Glutamatergic neuron (in vitro differentiated cells): ENCODE measurements around the gene ZNF532. TPM values are rescaled to one million over a fixed set of nuclear protein-coding genes. Genes with fewer than 3 reads are reported as not detected.

Experiments used
- DNase-seq: peaks from one replicate; pipeline ENCODE4 v3.0.0; 2022
- H3K27ac Mint-ChIP-seq: one replicate; pipeline ENCODE4 v1.8.0; 2020; ENCODE audit warnings: mild to moderate bottlenecking, mixed read lengths, inconsistent platforms; ENCODE audit not compliant: unreplicated experiment
- H3K27me3 Mint-ChIP-seq: one replicate; pipeline ENCODE4 v1.8.0; 2020; ENCODE audit warnings: mild to moderate bottlenecking, moderate library complexity, mixed read lengths, inconsistent platforms; ENCODE audit not compliant: unreplicated experiment
- H3K36me3 Mint-ChIP-seq: one replicate; pipeline ENCODE4 v1.8.0; 2020; ENCODE audit warnings: mild to moderate bottlenecking, mixed read lengths, inconsistent platforms; ENCODE audit not compliant: unreplicated experiment
- H3K4me1 Mint-ChIP-seq: one replicate; pipeline ENCODE4 v1.8.0; 2020; ENCODE audit warnings: mild to moderate bottlenecking, low read depth, mixed read lengths, inconsistent platforms; ENCODE audit not compliant: unreplicated experiment
- H3K4me3 Mint-ChIP-seq: one replicate; pipeline ENCODE4 v1.8.0; 2020; ENCODE audit warnings: mild to moderate bottlenecking, mixed read lengths, inconsistent platforms; ENCODE audit not compliant: unreplicated experiment
- H3K9me3 Mint-ChIP-seq: one replicate; pipeline ENCODE4 v1.8.0; 2020; ENCODE audit warnings: mild to moderate bottlenecking, moderate library complexity, mixed read lengths, inconsistent platforms; ENCODE audit not compliant: unreplicated experiment
- total RNA-seq: library from RNA; stranded (reverse); fragmentation: NEBNext Ultra II Directional; extraction: Animal tissue kit (Norgen Biotek cat#: 25700); gene quantifications from one replicate; pipeline ENCODE4 v1.2.1, GENCODE V29; 2021; ENCODE audit not compliant: unreplicated experiment
- TF ChIP-seq, protein P1 (sequence below): fragments of 200-600 bp; sonication (generic); IDR thresholded peaks from one replicate; pipeline ENCODE4 v1.5.0; 2021; ENCODE audit not compliant: partially characterized antibody, unreplicated experiment

The ZNF532 gene
- total RNA-seq, 1 donor from 2014 or later = 217 TPM

- H3K4me1 Mint-ChIP-seq = peaks cover 46% of the 10 kb centered on the region
- peaks cover 7% of the 10 kb centered on the region for H3K9me3 Mint-ChIP-seq
- TF ChIP-seq, protein P1, sequence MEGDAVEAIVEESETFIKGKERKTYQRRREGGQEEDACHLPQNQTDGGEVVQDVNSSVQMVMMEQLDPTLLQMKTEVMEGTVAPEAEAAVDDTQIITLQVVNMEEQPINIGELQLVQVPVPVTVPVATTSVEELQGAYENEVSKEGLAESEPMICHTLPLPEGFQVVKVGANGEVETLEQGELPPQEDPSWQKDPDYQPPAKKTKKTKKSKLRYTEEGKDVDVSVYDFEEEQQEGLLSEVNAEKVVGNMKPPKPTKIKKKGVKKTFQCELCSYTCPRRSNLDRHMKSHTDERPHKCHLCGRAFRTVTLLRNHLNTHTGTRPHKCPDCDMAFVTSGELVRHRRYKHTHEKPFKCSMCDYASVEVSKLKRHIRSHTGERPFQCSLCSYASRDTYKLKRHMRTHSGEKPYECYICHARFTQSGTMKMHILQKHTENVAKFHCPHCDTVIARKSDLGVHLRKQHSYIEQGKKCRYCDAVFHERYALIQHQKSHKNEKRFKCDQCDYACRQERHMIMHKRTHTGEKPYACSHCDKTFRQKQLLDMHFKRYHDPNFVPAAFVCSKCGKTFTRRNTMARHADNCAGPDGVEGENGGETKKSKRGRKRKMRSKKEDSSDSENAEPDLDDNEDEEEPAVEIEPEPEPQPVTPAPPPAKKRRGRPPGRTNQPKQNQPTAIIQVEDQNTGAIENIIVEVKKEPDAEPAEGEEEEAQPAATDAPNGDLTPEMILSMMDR = no peak
- H3K27ac Mint-ChIP-seq = peak overlapping the region; percentile 73
- no peaks in the 10 kb centered on the region for H3K36me3 Mint-ChIP-seq
- DNase-seq = no peak
- no peak overlapping the region for H3K4me3 Mint-ChIP-seq
- peaks cover 5% of the 10 kb centered on the region for H3K27me3 Mint-ChIP-seq
Measured at GRCh38 chr18:58892488-58892887, 27.8 kb downstream of the ZNF532 start.

DNA sequence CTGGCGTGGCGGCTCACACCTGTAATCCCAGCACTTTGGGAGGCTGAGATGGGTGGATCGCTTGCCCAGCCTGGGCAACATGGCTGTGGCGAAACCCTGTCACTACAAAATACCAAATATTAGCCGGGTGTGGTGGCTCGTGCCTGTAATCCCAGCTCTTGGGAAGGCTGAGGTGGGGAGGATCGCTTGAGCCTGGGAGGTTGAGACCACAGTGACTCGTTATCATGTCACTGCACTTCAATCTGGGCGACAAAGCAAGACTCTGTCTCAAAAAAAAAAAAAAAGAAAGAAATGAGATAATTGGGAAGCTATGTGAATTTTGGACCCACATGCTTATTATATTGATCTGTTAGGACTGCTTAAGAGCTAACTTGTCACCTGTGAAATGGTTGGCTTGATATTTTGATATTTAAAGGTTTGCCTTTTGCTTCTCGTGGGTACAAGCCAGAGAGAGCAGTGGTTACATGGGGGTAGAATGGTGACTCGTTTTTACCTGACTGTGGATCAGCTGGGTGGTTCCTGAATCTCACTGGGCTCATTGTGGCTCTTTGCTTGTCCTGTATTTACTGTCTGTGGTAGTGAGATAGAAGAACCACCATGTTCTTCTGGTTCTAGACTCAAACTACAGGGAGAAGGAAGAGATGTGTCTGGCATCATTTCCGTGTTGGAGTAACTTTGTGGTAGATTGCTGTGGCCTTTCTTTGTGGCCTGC is 28.9 kb downstream of the ZNF532 start:
- H3K4me3 Mint-ChIP-seq = peak overlapping the region; percentile 19
- peak overlapping the region; percentile 62 for H3K27ac Mint-ChIP-seq
- peaks cover 5% of the 10 kb centered on the region for H3K27me3 Mint-ChIP-seq
- H3K36me3 Mint-ChIP-seq = no peaks in the 10 kb centered on the region
- H3K9me3 Mint-ChIP-seq = peaks cover 7% of the 10 kb centered on the region
- H3K4me1 Mint-ChIP-seq = peaks cover 49% of the 10 kb centered on the region
- TF ChIP-seq, protein P1 = no peak
- DNase-seq = no peak

DNA sequence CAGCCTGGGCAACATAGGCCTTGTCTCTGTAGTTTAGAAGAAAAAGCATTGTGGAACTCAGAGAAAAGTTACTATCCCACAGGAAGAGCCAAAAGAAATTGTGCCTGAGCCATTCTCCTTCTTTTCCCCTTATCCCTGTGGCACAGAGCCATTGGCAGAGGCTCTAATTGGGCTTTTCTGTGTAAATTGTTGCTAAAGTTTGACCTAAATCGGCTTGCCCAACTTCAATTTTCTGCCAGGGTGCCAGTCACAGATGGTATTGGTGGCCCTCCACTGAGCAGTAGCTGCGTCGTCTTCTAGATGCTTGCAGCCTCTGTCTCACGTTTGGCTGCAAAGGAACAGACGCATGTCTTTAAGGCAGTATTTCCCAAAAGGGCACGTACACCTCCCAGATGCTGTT is 30.3 kb downstream of the ZNF532 start:
- peak overlapping the region; percentile 25 for H3K4me3 Mint-ChIP-seq
- H3K9me3 Mint-ChIP-seq = peaks cover 7% of the 10 kb centered on the region
- peaks cover 9% of the 10 kb centered on the region for H3K27me3 Mint-ChIP-seq
- TF ChIP-seq, protein P1 = no peak
- DNase-seq = no peak
- no peaks in the 10 kb centered on the region for H3K36me3 Mint-ChIP-seq
- peak overlapping the region; percentile 94 for H3K27ac Mint-ChIP-seq
- peaks cover 59% of the 10 kb centered on the region for H3K4me1 Mint-ChIP-seq

DNA sequence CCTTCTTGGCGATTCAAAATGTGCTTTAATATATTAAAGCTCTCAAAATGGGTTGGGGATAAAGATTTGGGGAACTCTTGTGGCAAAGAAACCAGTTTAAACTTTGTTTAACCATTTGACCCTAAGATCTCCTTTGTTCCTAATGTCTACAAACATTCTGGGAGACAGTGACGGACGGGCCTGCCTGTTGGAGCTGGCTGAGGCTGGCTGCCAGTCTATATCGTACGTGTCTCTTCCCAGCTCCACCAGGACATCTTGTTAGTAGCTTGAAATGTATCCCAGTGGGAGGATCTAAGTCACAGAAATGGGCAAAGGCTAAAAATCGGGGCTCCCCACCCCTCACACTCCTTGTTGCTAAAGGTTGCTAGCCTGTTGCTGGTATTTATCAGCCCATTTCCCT is 30.7 kb downstream of the ZNF532 start:
- Mint-ChIP-seq H3K36me3 (no peaks in the 10 kb centered on the region), H3K9me3 (peaks cover 7% of the 10 kb centered on the region), H3K27me3 (peaks cover 9% of the 10 kb centered on the region), H3K4me1 (peaks cover 62% of the 10 kb centered on the region), H3K27ac (peak overlapping the region; percentile 94), H3K4me3 (peak overlapping the region; percentile 25)
- TF ChIP-seq, protein P1 = no peak
- DNase-seq = no peak

DNA sequence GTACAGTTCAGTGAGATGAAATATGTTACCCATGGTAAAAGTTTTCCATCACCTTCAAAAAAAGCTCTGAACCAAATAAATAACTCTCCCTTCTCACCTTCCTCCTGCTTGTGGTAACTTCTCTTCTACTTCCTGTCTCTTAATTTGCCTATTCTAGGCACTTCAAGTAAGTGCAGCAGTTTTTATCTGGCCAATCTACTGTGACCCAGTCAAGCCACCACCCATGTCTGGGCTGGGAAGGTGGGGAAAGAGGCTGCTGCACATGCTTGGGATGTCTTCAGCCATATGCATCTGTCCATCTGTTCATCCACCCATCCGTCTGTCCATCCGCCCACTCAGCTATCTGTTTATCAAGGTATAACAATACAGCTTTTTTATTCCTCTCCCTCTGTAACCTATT is 31.6 kb downstream of the ZNF532 start:
- H3K4me1 Mint-ChIP-seq = peaks cover 71% of the 10 kb centered on the region
- TF ChIP-seq, protein P1 = no peak
- peak; percentile 41 for DNase-seq
- H3K27ac Mint-ChIP-seq = peak overlapping the region; percentile 94
- H3K36me3 Mint-ChIP-seq = no peaks in the 10 kb centered on the region
- peaks cover 11% of the 10 kb centered on the region for H3K9me3 Mint-ChIP-seq
- H3K27me3 Mint-ChIP-seq = peaks cover 13% of the 10 kb centered on the region
- peak overlapping the region; percentile 55 for H3K4me3 Mint-ChIP-seq
